ENCODE measurements around the gene HPDL. TPM values are rescaled to one million over a fixed set of nuclear protein-coding genes. Genes with fewer than 3 reads are reported as not detected.

HPDL gene
- total and polyA plus RNA-seq, 4 donors: 0.55 to 2.3 (median 0.71) TPM

DNA sequence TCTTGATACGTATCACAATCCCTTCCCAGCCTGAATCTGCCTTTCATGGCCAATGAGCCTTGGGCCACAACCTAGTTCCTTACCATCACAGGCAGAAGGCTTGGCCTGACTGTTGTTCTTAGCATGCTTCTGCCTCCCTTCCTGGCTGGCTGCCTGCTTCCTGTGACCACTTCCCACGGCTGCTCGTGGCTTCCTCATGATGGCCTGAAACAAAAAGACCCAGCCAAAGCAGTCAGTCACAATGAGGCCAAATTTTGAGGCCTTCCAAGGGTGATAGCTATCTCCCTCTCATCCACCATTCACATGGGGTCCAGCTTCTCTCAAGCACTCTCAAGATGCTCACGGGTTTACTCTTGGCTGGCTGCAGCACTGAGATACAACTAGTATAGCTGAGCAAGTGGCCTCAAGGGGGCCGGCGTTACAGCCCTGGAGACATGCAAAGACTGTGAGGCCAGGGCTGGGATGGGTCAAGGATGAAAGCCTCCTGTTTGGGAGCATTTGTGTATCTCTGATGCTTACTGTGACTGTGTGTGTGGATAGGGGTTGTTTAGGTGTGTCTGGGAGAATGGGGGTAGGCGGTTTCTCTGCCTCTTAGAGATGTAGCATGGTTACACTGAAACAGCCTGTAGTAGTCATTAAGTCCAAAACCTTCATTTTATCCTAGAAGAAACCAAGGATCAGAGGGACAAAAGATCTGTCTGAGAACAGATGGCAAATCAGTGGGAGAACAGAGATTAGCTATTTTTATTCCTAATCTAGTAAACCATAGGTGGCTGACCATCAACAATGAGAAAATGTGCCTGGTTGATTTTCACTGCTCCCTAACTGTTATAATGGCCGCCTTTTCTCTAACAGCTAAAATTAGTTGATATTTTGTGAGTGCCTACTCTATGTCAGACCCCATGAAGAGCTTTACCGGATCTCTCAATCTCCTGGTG, 7.9 kb downstream of the HPDL start:
- WGBS, 2 donors: 62 to 66% methylated on average over 9 of the region's 9 CpGs
- Histone ChIP-seq H3K9me3 (ENCODE audit: control insufficient read depth in 4 of 4, insufficient read depth in 3 of 4, low read length in 3 of 4) (no peaks in the 10 kb centered on the region), H3K9ac (ENCODE audit: insufficient read depth in 1 of 2, low read length in 2 of 2) (no peak overlapping the region), H3K4me1 (ENCODE audit: control insufficient read depth in 5 of 5, insufficient read depth in 5 of 5, low read length in 5 of 5) (peaks cover 0 to 8% (median 0%) of the 10 kb centered on the region in 5 donors), H3K27me3 (ENCODE audit: control insufficient read depth in 3 of 3, insufficient read depth in 3 of 3, low read length in 2 of 3) (no peaks in the 10 kb centered on the region), H3K4me3 (no peak overlapping the region), H3K36me3 (ENCODE audit: control insufficient read depth in 4 of 4, insufficient read depth in 4 of 4, low read length in 4 of 4) (peaks cover 5 to 25% (median 11%) of the 10 kb centered on the region in 4 donors), H3K27ac (ENCODE audit: low read depth in 1 of 2, low read length in 1 of 2) (peak overlapping the region in 1 of 2 donors; percentile 57)
- DNase-seq (peak in 1 of 3 donors; percentile 38), ATAC-seq (ENCODE audit: insufficient read depth, low FRiP score) (no peak)
- no peak for TF ChIP-seq CTCF (IDR thresholded peaks at IDR 0.05; ENCODE audit: control extremely low read depth, extremely low read depth)

GRCh38 chr1:45335855-45336324, 9.2 kb downstream of the HPDL start:
- no peak overlapping the region for H3K27ac ChIP-seq (ENCODE audit: low read depth in 1 of 2, low read length in 1 of 2)
- H3K4me1 ChIP-seq (ENCODE audit: control insufficient read depth in 5 of 5, insufficient read depth in 5 of 5, low read length in 5 of 5): peaks cover 0 to 10% (median 5%) of the 10 kb centered on the region in 5 donors
- H3K27me3 ChIP-seq (ENCODE audit: control insufficient read depth in 3 of 3, insufficient read depth in 3 of 3, low read length in 2 of 3): no peaks in the 10 kb centered on the region
- H3K9ac ChIP-seq (ENCODE audit: insufficient read depth in 1 of 2, low read length in 2 of 2): no peak overlapping the region
- peaks cover 5 to 22% (median 11%) of the 10 kb centered on the region in 4 donors for H3K36me3 ChIP-seq (ENCODE audit: control insufficient read depth in 4 of 4, insufficient read depth in 4 of 4, low read length in 4 of 4)
- ATAC-seq (ENCODE audit: insufficient read depth, low FRiP score) (no peak), DNase-seq (no peak)
- 90 to 95% methylated on average over 4 of the region's 4 CpGs for WGBS, 2 donors
- no peak overlapping the region for H3K4me3 ChIP-seq
- no peak for TF ChIP-seq CTCF (IDR thresholded peaks at IDR 0.05; ENCODE audit: control extremely low read depth, extremely low read depth)
- H3K9me3 ChIP-seq (ENCODE audit: control insufficient read depth in 4 of 4, insufficient read depth in 3 of 4, low read length in 3 of 4): no peaks in the 10 kb centered on the region

- Histone ChIP-seq H3K9ac (ENCODE audit: insufficient read depth in 1 of 2, low read length in 2 of 2) (no peak overlapping the region), H3K9me3 (ENCODE audit: control insufficient read depth in 4 of 4, insufficient read depth in 3 of 4, low read length in 3 of 4) (no peaks in the 10 kb centered on the region), H3K4me1 (ENCODE audit: control insufficient read depth in 5 of 5, insufficient read depth in 5 of 5, low read length in 5 of 5) (peaks cover 3 to 15% (median 10%) of the 10 kb centered on the region in 5 donors), H3K27ac (ENCODE audit: low read depth in 1 of 2, low read length in 1 of 2) (no peak overlapping the region), H3K4me3 (no peak overlapping the region), H3K27me3 (ENCODE audit: control insufficient read depth in 3 of 3, insufficient read depth in 3 of 3, low read length in 2 of 3) (no peaks in the 10 kb centered on the region), H3K36me3 (ENCODE audit: control insufficient read depth in 4 of 4, insufficient read depth in 4 of 4, low read length in 4 of 4) (peaks cover 5 to 22% (median 13%) of the 10 kb centered on the region in 4 donors)
- TF ChIP-seq CTCF (IDR thresholded peaks at IDR 0.05; ENCODE audit: control extremely low read depth, extremely low read depth): no peak
- DNase-seq: no peak
- no peak for ATAC-seq (ENCODE audit: insufficient read depth, low FRiP score)
- WGBS, 2 donors: 70 to 93% methylated on average over 3 of the region's 3 CpGs
Observed at GRCh38 chr1:45337630-45338325, 11.1 kb downstream of the HPDL start.

Data from lung (tissue), 12 donors.